Parathyroid adenoma (tissue), 2 donors: Measurements from ENCODE around the gene VAV1.

ENCODE experiments used
- H2AFZ ChIP-seq: fragments of 300-600 bp; sonication (generic); one replicate; pipeline ENCODE4 v1.7.0; 2017; ENCODE audit warnings: antibody characterized with exemption, mild to moderate bottlenecking
- H3K27ac ChIP-seq: fragments of 300-600 bp; sonication (generic); one replicate; pipeline ENCODE4 v1.7.0; 2017
- H3K27me3 ChIP-seq: fragments of 300-600 bp; sonication (generic); one replicate; pipeline ENCODE4 v1.7.0; 2017; ENCODE audit warnings: low read length; ENCODE audit not compliant: control insufficient read depth, insufficient read depth
- H3K36me3 ChIP-seq: fragments of 300-600 bp; sonication (generic); one replicate; pipeline ENCODE4 v1.7.0; 2017; ENCODE audit warnings: low read length; ENCODE audit not compliant: control insufficient read depth, insufficient read depth
- H3K4me1 ChIP-seq: fragments of 300-600 bp; sonication (generic); one replicate; pipeline ENCODE4 v1.7.0; 2017; ENCODE audit warnings: control low read depth
- H3K4me2 ChIP-seq: fragments of 300-600 bp; sonication (generic); one replicate; pipeline ENCODE4 v1.7.0; 2017; ENCODE audit warnings: low read length
- H3K4me3 ChIP-seq: fragments of 300-600 bp; sonication (generic); one replicate; pipeline ENCODE4 v1.7.0; 2017; ENCODE audit warnings: low read depth, low read length
- H3K79me2 ChIP-seq: fragments of 300-600 bp; sonication (generic); one replicate; pipeline ENCODE4 v1.7.0; 2017; ENCODE audit warnings: control low read depth
- H3K9ac ChIP-seq: fragments of 300-600 bp; sonication (generic); one replicate; pipeline ENCODE4 v1.7.0; 2017; ENCODE audit warnings: mild to moderate bottlenecking
- H3K9me3 ChIP-seq: fragments of 300-600 bp; sonication (generic); one replicate; pipeline ENCODE4 v1.7.0; 2017; ENCODE audit warnings: low read length; ENCODE audit not compliant: control insufficient read depth
- TF ChIP-seq, protein P1 (sequence below): fragments of 300-600 bp; sonication (generic); IDR thresholded peaks from one replicate; pipeline ENCODE4 v1.7.0; 2017; ENCODE audit warnings: antibody characterized with exemption, mild to moderate bottlenecking
- donor health status: primary hyperparathyroidism.

Gene VAV1

DNA sequence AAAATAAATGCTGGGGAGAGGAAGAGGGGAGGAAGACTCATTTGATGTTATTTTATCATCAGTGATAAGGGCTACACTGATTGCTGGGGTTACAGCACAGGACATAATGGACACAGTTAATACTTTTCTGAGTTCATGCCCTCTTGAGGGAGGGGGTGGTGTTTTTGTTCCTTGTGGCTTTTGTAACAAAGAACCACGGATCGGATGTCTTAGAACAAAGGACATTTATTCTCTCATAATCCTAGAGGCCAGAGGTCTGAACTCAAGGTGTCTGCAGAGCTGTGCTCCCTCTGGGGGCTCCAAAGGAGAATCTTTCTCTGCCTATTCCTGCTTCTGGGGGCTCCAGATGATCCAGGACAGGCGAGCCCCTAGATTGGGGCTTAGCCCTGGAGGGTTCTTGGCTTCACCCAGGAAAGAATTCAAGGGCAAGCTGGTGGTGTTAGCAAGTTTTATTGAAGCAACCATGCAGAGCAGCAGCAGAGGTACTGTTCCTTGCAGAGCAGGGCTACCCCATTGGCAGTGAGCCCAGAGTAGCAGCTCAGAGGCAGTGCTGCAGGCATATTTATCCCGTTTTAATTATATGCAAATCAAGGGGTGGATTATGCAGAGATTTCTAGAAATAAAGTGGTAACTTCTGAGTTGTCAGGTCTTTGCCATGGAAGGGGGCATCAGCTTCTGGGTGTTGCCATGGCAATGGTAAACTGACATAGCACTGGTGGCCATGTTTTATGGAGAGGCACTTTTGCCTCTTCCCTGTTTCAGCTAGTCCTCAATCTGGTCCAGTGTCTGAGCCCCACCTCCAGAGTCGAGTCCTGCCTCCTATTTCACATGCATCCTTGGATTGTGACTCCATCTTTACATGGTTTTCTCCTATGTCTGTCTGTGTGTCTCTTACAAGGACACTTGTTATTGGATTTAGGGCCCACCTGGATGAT, 18.0 kb downstream of the VAV1 start:
- H3K4me2 ChIP-seq: no peak overlapping the region
- H3K9me3 ChIP-seq: no peaks in the 10 kb centered on the region
- no peak overlapping the region for H2AFZ ChIP-seq
- TF ChIP-seq, protein P1, sequence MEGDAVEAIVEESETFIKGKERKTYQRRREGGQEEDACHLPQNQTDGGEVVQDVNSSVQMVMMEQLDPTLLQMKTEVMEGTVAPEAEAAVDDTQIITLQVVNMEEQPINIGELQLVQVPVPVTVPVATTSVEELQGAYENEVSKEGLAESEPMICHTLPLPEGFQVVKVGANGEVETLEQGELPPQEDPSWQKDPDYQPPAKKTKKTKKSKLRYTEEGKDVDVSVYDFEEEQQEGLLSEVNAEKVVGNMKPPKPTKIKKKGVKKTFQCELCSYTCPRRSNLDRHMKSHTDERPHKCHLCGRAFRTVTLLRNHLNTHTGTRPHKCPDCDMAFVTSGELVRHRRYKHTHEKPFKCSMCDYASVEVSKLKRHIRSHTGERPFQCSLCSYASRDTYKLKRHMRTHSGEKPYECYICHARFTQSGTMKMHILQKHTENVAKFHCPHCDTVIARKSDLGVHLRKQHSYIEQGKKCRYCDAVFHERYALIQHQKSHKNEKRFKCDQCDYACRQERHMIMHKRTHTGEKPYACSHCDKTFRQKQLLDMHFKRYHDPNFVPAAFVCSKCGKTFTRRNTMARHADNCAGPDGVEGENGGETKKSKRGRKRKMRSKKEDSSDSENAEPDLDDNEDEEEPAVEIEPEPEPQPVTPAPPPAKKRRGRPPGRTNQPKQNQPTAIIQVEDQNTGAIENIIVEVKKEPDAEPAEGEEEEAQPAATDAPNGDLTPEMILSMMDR: no peak
- no peak overlapping the region for H3K4me3 ChIP-seq
- no peaks in the 10 kb centered on the region for H3K27me3 ChIP-seq
- no peak overlapping the region for H3K9ac ChIP-seq
- H3K27ac ChIP-seq: no peak overlapping the region
- no peaks in the 10 kb centered on the region for H3K79me2 ChIP-seq
- no peaks in the 10 kb centered on the region for H3K4me1 ChIP-seq
- H3K36me3 ChIP-seq: no peaks in the 10 kb centered on the region

DNA sequence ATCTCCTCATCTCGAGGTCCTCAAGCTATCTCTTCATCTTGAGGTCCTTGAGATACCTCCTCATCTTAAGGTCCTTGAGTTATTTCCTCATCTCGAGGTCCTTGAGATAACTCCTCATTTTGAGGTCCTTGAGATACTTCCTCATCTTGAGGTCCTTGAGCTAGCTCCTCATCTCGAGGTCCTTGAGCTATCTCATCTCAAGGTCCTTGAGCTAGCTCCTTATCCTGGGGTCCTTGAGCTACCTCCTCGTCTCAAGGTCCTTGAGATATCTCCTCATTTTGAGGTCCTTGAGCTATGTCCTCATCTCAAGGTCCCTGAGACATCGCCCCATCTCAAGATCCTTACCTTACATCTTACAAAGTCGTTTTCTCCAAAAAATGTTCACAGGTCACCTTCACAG, 18.7 kb downstream of the VAV1 start:
- no peaks in the 10 kb centered on the region for H3K9me3 ChIP-seq
- H3K4me1 ChIP-seq: no peaks in the 10 kb centered on the region
- no peak overlapping the region for H2AFZ ChIP-seq
- H3K4me3 ChIP-seq: no peak overlapping the region
- H3K27ac ChIP-seq: no peak overlapping the region
- TF ChIP-seq, protein P1: no peak
- no peak overlapping the region for H3K9ac ChIP-seq
- H3K36me3 ChIP-seq: no peaks in the 10 kb centered on the region
- no peak overlapping the region for H3K4me2 ChIP-seq
- H3K27me3 ChIP-seq: no peaks in the 10 kb centered on the region
- H3K79me2 ChIP-seq: no peaks in the 10 kb centered on the region

DNA sequence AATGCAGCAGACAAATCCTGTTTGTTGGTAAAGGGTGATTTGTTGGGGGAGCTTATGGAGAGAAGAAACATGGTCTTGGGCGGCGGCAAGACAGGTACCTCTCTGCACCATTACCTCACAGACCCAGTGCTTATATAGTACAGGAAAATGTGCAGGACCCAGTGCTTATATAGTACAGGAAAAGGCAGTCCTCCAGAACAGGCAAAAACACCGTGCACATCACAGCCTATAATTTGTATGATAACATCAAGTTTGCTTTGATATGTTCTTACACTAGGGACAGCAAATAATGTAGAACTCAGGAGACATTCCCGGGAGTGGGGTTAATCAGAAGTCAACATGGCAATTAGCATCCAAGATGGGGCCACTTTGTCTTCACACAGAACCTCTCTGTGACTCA, 20.9 kb downstream of the VAV1 start:
- Histone ChIP-seq H3K36me3 (no peaks in the 10 kb centered on the region), H3K4me2 (no peak overlapping the region), H3K79me2 (no peaks in the 10 kb centered on the region), H3K27ac (no peak overlapping the region), H3K9me3 (no peaks in the 10 kb centered on the region), H2AFZ (no peak overlapping the region), H3K9ac (no peak overlapping the region), H3K4me1 (no peaks in the 10 kb centered on the region), H3K27me3 (no peaks in the 10 kb centered on the region), H3K4me3 (no peak overlapping the region)
- TF ChIP-seq, protein P1: no peak

DNA sequence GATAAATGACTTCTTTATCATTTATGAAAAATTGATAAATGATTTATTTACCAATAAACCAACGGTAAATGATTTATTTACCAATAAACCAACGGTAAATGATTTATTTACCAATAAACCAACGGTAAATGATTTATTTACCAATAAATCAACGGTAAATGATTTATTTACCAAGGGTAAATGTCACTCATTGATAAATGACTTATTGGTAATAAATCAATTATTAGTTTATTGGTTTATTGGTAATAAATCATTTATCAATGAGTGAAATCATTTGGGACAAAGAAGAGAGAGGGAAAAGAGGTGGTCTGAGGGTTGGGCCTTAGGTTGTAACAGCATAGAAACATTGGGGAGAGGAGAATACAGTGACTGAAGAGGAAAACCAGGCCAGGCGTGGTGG, 21.5 kb downstream of the VAV1 start:
- Histone ChIP-seq H3K27me3 (no peaks in the 10 kb centered on the region), H3K27ac (no peak overlapping the region)

More for the DNA sequence above, 21.5 kb downstream of the VAV1 start:
- no peak overlapping the region for H2AFZ ChIP-seq
- no peaks in the 10 kb centered on the region for H3K4me1 ChIP-seq
- TF ChIP-seq, protein P1: no peak
- no peaks in the 10 kb centered on the region for H3K9me3 ChIP-seq
- no peak overlapping the region for H3K4me3 ChIP-seq
- H3K79me2 ChIP-seq: no peaks in the 10 kb centered on the region
- H3K36me3 ChIP-seq: no peaks in the 10 kb centered on the region
- no peak overlapping the region for H3K4me2 ChIP-seq
- H3K9ac ChIP-seq: no peak overlapping the region
